LNCaP clone FGC (cell line): ENCODE results near the gene HCRTR1.

Experiments used
- DNase-seq: peaks from one replicate; pipeline ENCODE4 v3.0.0-alpha.2; 2011; ENCODE audit warnings: low read depth
- H3K4me3 ChIP-seq: 2 replicates; pipeline ENCODE4 v1.5.1; 2011; ENCODE audit warnings: mild to moderate bottlenecking, low read depth, low read length, control low read depth
- TF ChIP-seq, protein P1 (sequence below): IDR thresholded peaks from 2 replicates; pipeline ENCODE4 v1.5.1; 2012; ENCODE audit warnings: mild to moderate bottlenecking; ENCODE audit not compliant: control insufficient read depth, insufficient read depth; ENCODE audit errors: extremely low read depth

The HCRTR1 gene

DNA sequence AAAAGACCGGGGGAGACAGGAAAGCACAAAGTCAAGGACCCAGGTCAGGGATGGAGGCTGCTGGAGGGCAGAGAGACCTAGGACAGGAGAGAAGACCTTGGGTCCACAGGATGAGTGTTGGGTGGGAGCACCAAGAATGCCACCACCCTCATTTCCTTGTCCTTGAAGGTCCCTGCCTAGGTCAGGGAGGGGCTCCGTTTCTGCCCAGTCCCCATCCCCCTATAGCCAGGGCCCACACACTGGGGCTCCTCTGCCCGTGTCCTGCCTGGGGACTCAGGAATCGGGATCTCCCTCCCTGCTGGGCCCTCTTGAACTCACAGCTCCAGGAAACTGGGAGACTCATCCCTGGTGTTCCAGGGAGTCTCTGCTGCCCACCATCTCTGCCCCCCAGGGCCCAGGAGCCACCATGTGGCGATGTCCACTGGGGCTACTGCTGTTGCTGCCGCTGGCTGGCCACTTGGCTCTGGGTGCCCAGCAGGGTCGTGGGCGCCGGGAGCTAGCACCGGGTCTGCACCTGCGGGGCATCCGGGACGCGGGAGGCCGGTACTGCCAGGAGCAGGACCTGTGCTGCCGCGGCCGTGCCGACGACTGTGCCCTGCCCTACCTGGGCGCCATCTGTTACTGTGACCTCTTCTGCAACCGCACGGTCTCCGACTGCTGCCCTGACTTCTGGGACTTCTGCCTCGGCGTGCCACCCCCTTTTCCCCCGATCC lies 40.6 kb upstream of the HCRTR1 start:
- TF ChIP-seq, protein P1, sequence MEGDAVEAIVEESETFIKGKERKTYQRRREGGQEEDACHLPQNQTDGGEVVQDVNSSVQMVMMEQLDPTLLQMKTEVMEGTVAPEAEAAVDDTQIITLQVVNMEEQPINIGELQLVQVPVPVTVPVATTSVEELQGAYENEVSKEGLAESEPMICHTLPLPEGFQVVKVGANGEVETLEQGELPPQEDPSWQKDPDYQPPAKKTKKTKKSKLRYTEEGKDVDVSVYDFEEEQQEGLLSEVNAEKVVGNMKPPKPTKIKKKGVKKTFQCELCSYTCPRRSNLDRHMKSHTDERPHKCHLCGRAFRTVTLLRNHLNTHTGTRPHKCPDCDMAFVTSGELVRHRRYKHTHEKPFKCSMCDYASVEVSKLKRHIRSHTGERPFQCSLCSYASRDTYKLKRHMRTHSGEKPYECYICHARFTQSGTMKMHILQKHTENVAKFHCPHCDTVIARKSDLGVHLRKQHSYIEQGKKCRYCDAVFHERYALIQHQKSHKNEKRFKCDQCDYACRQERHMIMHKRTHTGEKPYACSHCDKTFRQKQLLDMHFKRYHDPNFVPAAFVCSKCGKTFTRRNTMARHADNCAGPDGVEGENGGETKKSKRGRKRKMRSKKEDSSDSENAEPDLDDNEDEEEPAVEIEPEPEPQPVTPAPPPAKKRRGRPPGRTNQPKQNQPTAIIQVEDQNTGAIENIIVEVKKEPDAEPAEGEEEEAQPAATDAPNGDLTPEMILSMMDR = no peak
- no peak overlapping the region for H3K4me3 ChIP-seq
- DNase-seq = no peak

DNA sequence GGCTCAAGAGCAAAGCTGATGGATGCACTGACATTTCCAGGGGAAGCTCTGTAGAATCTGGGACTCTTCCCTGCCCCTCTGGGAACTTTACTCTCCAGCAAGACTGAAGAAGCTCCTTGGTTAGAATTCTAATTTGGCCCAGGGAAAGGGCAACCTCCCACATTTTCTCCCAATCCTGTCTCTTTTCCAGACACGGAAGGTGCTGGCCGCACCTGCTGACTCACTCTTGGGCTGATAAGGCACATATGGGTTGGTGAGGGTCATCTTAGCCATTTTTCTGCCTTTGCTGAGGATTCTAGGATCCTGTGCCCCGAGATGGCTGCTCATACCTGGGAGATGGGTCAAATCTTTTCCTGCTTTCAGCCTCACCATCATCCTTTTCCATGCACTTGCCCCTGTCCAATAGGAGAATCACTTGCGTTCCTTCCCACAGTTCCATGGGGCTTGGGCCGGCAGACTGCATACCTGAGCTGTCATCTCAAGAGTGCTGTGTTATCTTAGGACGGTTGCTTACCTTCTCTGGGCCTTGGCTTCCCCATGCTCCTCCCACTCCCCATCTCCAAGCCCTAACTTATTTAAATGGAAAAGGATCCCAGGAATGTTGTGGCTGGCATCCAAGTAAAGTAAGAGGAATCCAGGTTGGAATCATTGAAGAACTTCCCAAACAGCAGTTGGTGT lies 39.8 kb upstream of the HCRTR1 start:
- TF ChIP-seq, protein P1 = no peak
- DNase-seq = no peak
- H3K4me3 ChIP-seq = no peak overlapping the region

DNA sequence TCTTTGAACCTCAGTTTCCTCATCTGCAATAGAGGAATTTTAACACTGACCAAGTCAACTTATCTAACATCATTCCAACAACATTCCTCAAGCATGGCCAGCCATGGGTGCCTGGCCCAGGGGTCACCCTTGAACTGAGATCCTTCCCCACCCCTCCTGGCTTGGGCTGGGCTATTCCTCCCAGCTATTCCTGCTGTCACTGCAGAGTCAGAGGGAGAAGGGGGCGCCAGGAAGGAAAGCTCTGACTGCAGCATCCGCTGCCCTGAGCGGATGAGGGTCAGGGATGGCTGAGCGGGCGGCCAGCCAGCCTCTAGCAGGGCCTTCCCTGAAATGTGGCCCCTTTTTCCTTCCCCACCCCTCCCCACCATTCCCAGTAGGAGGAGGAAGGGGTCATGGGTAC lies 38.1 kb upstream of the HCRTR1 start:
- TF ChIP-seq, protein P1 = no peak
- H3K4me3 ChIP-seq = no peak overlapping the region
- no peak for DNase-seq

DNA sequence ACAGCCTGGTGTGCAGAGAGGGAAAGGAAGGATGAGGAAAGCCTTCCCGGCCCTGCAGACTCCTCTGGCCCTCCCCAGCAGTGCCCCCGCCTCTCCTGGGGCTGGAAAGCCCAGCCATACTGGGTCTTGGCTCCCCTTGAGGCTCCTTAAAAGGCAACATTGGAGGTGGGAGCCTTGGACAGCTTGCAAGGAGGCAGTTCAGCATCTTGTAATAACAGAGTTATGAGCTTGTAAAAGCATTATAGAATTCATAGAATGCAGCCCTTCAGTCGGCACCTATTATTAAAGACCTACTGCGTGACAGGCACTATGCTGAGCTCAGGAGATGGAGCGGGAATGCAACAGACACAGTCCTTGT lies 37.0 kb upstream of the HCRTR1 start:
- DNase-seq = no peak
- no peak overlapping the region for H3K4me3 ChIP-seq
- TF ChIP-seq, protein P1 = no peak

DNA sequence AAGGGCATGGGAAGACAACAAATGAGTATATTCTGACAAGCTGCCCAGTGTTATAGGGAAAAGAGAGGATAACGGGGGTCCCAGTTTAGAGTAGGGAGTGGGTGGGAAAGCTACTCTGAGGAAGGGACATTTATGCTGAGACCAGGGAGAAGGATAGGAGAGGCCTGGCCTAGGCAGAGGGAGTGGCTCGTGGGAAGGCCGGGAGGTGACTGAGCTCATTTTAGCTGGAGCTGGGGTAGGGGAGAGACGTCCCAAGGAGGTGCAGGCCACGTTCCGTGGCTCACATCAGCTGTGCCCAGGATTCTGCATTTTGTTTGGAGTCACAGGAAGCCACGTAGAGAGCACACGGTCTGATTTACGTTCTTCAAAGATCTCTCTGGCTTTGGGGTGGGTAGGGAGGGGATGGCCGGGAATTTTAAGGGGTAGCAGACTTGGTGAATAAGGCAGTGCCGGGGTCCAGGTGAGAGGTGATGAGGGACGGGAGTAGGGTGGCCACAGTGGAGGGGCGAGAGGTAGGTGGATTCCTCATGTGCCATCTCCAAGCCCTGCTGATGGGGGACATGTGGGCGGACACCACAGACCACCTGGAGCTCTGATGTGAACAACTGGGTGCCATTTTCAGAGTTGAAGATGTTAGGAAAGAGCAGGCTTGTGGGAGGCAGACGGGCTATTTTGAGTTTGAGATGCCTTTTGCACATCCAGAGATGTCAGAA lies 36.4 kb upstream of the HCRTR1 start:
- DNase-seq = no peak
- H3K4me3 ChIP-seq = no peak overlapping the region
- TF ChIP-seq, protein P1 = no peak

DNA sequence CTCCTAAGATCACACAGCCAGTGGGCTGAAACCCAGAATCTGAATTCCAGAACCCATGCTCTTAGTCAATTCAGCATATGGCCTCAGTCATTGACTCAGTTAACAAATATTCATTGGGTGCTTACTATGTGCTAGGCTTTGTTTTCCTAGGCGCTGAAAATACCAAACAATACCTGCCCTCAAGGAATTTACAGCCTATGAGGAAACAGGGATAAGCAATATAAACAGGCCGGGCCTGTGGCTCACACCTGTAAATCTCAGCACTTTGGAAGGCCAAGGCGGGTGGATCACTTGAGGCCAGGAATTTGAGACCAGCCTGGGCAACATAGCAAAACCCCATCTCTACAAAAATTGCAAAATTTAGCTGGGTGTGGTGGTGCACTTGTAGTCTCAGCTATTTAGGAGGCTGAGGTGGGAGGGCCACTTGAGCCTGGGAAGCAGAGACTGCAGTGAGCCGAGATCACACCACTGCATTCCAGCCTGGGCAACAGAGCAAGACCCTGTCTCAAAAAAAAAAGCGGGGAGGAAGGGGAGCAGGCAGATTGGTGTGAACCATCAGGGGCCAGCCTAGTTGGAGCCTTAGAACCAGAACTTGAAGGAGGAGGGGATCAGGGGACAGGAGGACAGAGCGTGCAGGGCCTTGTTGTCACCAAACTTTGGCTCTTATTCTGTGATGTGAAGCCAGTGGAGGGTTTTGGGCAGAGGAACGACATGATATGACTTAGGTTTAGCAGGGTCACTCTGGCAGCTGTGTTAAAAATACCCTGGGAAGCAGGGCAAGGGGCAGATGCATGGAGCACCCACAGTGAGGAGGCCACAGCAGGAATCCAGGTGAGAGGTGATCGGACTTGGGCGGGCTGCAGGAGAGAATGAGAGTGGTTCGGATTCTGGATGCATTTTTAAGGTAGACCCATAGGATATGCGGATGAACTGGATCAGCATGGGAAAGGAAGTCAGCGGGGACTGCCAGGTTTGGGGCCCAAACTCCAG lies 35.4 kb upstream of the HCRTR1 start:
- no peak for DNase-seq
- TF ChIP-seq, protein P1 = no peak
- no peak overlapping the region for H3K4me3 ChIP-seq
